H9 (cell line): ENCODE results near the gene LNX2. TPM values are rescaled to one million over a fixed set of nuclear protein-coding genes. Genes with fewer than 3 reads are reported as not detected.

Source experiments
- DNase-seq: peaks from one replicate; pipeline ENCODE4 v3.0.0-alpha.2; 2017
- H2AFZ ChIP-seq: one replicate; pipeline ENCODE4 v1.6.1; 2013; ENCODE audit warnings: mild to moderate bottlenecking, low read length, control low read depth, moderate library complexity
- H2AK5ac ChIP-seq: 2 replicates; pipeline ENCODE4 v1.6.1; 2013; ENCODE audit warnings: low read length, control low read depth, mixed read lengths; ENCODE audit not compliant: insufficient read length
- H2BK120ac ChIP-seq: one replicate; pipeline ENCODE4 v1.6.1; 2013; ENCODE audit warnings: low read depth, mild to moderate bottlenecking, low read length, control low read depth, inconsistent platforms; ENCODE audit not compliant: poor library complexity, severe bottlenecking
- H2BK12ac ChIP-seq: 2 replicates; pipeline ENCODE4 v1.6.1; 2013; ENCODE audit warnings: low read length, control low read depth, mixed read lengths, low read depth; ENCODE audit not compliant: insufficient read length
- H2BK15ac ChIP-seq: 2 replicates; pipeline ENCODE4 v1.6.1; 2013; ENCODE audit warnings: low read depth, low read length, control low read depth
- H2BK20ac ChIP-seq: one replicate; pipeline ENCODE4 v1.6.1; 2013; ENCODE audit warnings: low read depth, mild to moderate bottlenecking, low read length, control low read depth, inconsistent platforms; ENCODE audit not compliant: poor library complexity, severe bottlenecking
- H2BK5ac ChIP-seq: 2 replicates; pipeline ENCODE4 v1.6.1; 2013; ENCODE audit warnings: low read length, control low read depth, mixed read lengths; ENCODE audit not compliant: insufficient read length
- H3K14ac ChIP-seq: 2 replicates; pipeline ENCODE4 v1.6.1; 2013; ENCODE audit warnings: low read length, control low read depth; ENCODE audit not compliant: insufficient read depth
- H3K18ac ChIP-seq: 2 replicates; pipeline ENCODE4 v1.6.1; 2013; ENCODE audit warnings: low read depth, mild to moderate bottlenecking, mixed read lengths, low read length, control low read depth; ENCODE audit not compliant: insufficient read length
- H3K23ac ChIP-seq: 2 replicates; pipeline ENCODE4 v1.6.1; 2013; ENCODE audit warnings: low read length, control low read depth, mixed read lengths, low read depth; ENCODE audit not compliant: insufficient read length
- H3K23me2 ChIP-seq: 2 replicates; pipeline ENCODE4 v1.6.1; 2013; ENCODE audit warnings: low read depth, mild to moderate bottlenecking, mixed read lengths, low read length, control low read depth; ENCODE audit not compliant: insufficient read length, poor library complexity, severe bottlenecking
- H3K27ac ChIP-seq: 2 replicates; pipeline ENCODE4 v1.5.1; 2013; ENCODE audit warnings: low read length, control low read depth, mixed read lengths, low read depth; ENCODE audit not compliant: insufficient read length
- H3K27me3 ChIP-seq: 2 replicates; pipeline ENCODE4 v1.6.1; 2013; ENCODE audit warnings: low read length, control low read depth, inconsistent platforms; ENCODE audit not compliant: insufficient read depth
- H3K4ac ChIP-seq: 2 replicates; pipeline ENCODE4 v1.6.1; 2013; ENCODE audit warnings: low read depth, mild to moderate bottlenecking, control low read depth, inconsistent platforms, low read length, moderate library complexity
- H3K4me1 ChIP-seq: 2 replicates; pipeline ENCODE4 v1.6.1; 2013; ENCODE audit warnings: low read length, control low read depth, inconsistent platforms; ENCODE audit not compliant: insufficient read depth
- H3K4me2 ChIP-seq: 2 replicates; pipeline ENCODE4 v1.6.1; 2013; ENCODE audit warnings: low read length, control low read depth, mixed read lengths; ENCODE audit not compliant: insufficient read length, insufficient read depth
- H3K56ac ChIP-seq: 2 replicates; pipeline ENCODE4 v1.6.1; 2013; ENCODE audit warnings: low read depth, mild to moderate bottlenecking, mixed read lengths, low read length, control low read depth; ENCODE audit not compliant: insufficient read length
- H3K79me1 ChIP-seq: 2 replicates; pipeline ENCODE4 v1.6.1; 2013; ENCODE audit warnings: low read depth, mild to moderate bottlenecking, moderate library complexity, low read length, control low read depth, inconsistent platforms; ENCODE audit not compliant: insufficient read depth, poor library complexity, severe bottlenecking
- H3K79me2 ChIP-seq: 2 replicates; pipeline ENCODE4 v1.6.1; 2013; ENCODE audit warnings: low read length, control low read depth, inconsistent platforms; ENCODE audit not compliant: insufficient read depth
- H3K9ac ChIP-seq: 2 replicates; pipeline ENCODE4 v1.6.1; 2013; ENCODE audit warnings: low read length, control low read depth, mixed read lengths; ENCODE audit not compliant: insufficient read length; ENCODE audit errors: extremely low read depth
- H3K9me3 ChIP-seq: one replicate; pipeline ENCODE4 v1.6.1; 2013; ENCODE audit warnings: low read depth, low read length, inconsistent platforms; ENCODE audit not compliant: control insufficient read depth
- H3T11ph ChIP-seq: one replicate; pipeline ENCODE4 v1.6.1; 2013; ENCODE audit warnings: mild to moderate bottlenecking, low read length, control low read depth, inconsistent platforms
- H4K20me1 ChIP-seq: one replicate; pipeline ENCODE4 v1.6.1; 2013; ENCODE audit not compliant: control insufficient read depth, insufficient read length, insufficient read depth
- H4K5ac ChIP-seq: 2 replicates; pipeline ENCODE4 v1.6.1; 2013; ENCODE audit warnings: low read depth, mild to moderate bottlenecking, mixed read lengths, low read length, control low read depth; ENCODE audit not compliant: insufficient read length
- H4K8ac ChIP-seq: replicated peaks from 2 replicates; pipeline ENCODE4 v1.6.1; 2013; ENCODE audit warnings: low read length, control low read depth, mixed read lengths, low read depth; ENCODE audit not compliant: insufficient read length
- H4K91ac ChIP-seq: 2 replicates; pipeline ENCODE4 v1.6.1; 2013; ENCODE audit warnings: low read depth, mild to moderate bottlenecking, moderate library complexity, mixed read lengths, low read length, control low read depth; ENCODE audit not compliant: insufficient read length
- H3K27ac Mint-ChIP-seq, 3 experiments: 2 replicates in 2 of 3; 3 replicates in 1 of 3; pipeline ENCODE4 v1.8.0; 2020 to 2021; ENCODE audit warnings: mixed read lengths in 3 of 3, mild to moderate bottlenecking in 1 of 3, moderate library complexity in 1 of 3
- H3K27me3 Mint-ChIP-seq: 2 replicates; pipeline ENCODE4 v1.8.0; 2021; ENCODE audit warnings: low read depth, mild to moderate bottlenecking, moderate library complexity, mixed read lengths
- H3K36me3 Mint-ChIP-seq, 3 experiments: 2 replicates in 2 of 3; 3 replicates in 1 of 3; pipeline ENCODE4 v1.8.0; 2020 to 2021; ENCODE audit warnings: low read depth in 3 of 3, mixed read lengths in 3 of 3; ENCODE audit not compliant: insufficient read depth in 1 of 3
- H3K4me1 Mint-ChIP-seq, 2 experiments: 2 replicates each; pipeline ENCODE4 v1.8.0; 2020; ENCODE audit warnings: mixed read lengths in 2 of 2
- H3K4me3 Mint-ChIP-seq, 2 experiments: 2 replicates in 1 of 2; 3 replicates in 1 of 2; pipeline ENCODE4 v1.8.0; 2020 to 2021; ENCODE audit warnings: mild to moderate bottlenecking in 2 of 2, mixed read lengths in 2 of 2, moderate library complexity in 1 of 2
- H3K9me3 Mint-ChIP-seq, 2 experiments: 2 replicates in 1 of 2; 3 replicates in 1 of 2; pipeline ENCODE4 v1.8.0; 2020; ENCODE audit warnings: mild to moderate bottlenecking in 2 of 2, mixed read lengths in 2 of 2, moderate library complexity in 1 of 2
- WGBS: extraction: QIAGEN DNeasy Blood & Tissue Kit; methylation state at CpG from one replicate; pipeline ENCODE4 v1.1.7; 2013; ENCODE audit warnings: missing lambda C conversion rate, low lambda C conversion rate, mixed read lengths; ENCODE audit not compliant: insufficient read length; ENCODE audit errors: extremely low coverage; 5-methylcytosine and 5-hydroxymethylcytosine counted together
- total RNA-seq: library from RNA; stranded (reverse); gene quantifications from 2 replicates; pipeline ENCODE4 v1.2.1, GENCODE V29; 2021
- TF ChIP-seq, protein P1 (sequence below): fragments of 200-600 bp; sonication (generic); conservative IDR thresholded peaks from 3 replicates; pipeline ENCODE4 v1.8.0; 2021; ENCODE audit warnings: antibody characterized with exemption, mild to moderate bottlenecking

The LNX2 gene
- total RNA-seq, 1 experiment from 2014 or later: 12.4 TPM

DNA sequence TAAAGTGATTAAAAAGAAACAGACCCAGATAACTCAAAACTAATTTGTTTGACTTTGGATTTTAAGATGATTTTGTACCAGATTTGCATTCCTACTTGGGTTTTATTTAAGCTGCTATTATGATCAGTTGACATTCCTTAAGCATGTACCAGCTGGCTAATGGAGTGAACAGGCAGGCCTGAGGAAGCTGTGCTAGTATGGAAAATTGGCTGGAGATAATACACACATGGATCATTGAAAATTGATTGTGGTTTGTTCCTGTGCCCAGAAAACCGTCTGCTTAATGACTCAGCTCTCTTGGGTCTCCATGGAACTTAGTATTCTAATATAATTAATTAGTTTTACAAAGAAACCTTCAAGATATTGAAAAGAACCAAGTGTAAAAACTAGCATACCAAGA is 24.0 kb upstream of the LNX2 start:
- H3K27me3 Mint-ChIP-seq: no peaks in the 10 kb centered on the region
- Histone ChIP-seq H3K9me3 (peaks cover 9% of the 10 kb centered on the region), H3K4me2 (no peak overlapping the region), H3K18ac (no peak overlapping the region), H3K27ac (no peak overlapping the region), H3K23me2 (no peaks in the 10 kb centered on the region), H3T11ph (no peak overlapping the region), H4K91ac (no peak overlapping the region), H4K20me1 (no peaks in the 10 kb centered on the region), H3K79me2 (no peaks in the 10 kb centered on the region), H4K8ac (no peak overlapping the region), H2AK5ac (no peak overlapping the region), H3K23ac (no peak overlapping the region), H2BK20ac (no peak overlapping the region), H3K4me1 (peaks cover 5% of the 10 kb centered on the region; the same call in 1 of the 2 replicates), H3K9ac (no peak overlapping the region), H3K56ac (no peak overlapping the region), H2AFZ (no peak overlapping the region), H3K27me3 (no peaks in the 10 kb centered on the region), H2BK12ac (no peak overlapping the region), H2BK15ac (no peak overlapping the region), H4K5ac (no peak overlapping the region), H2BK5ac (no peak overlapping the region), H2BK120ac (no peak overlapping the region), H3K4ac (no peak overlapping the region), H3K14ac (no peak overlapping the region), H3K79me1 (peaks cover 2% of the 10 kb centered on the region)
- H3K27ac Mint-ChIP-seq: no peak overlapping the region
- TF ChIP-seq, protein P1, sequence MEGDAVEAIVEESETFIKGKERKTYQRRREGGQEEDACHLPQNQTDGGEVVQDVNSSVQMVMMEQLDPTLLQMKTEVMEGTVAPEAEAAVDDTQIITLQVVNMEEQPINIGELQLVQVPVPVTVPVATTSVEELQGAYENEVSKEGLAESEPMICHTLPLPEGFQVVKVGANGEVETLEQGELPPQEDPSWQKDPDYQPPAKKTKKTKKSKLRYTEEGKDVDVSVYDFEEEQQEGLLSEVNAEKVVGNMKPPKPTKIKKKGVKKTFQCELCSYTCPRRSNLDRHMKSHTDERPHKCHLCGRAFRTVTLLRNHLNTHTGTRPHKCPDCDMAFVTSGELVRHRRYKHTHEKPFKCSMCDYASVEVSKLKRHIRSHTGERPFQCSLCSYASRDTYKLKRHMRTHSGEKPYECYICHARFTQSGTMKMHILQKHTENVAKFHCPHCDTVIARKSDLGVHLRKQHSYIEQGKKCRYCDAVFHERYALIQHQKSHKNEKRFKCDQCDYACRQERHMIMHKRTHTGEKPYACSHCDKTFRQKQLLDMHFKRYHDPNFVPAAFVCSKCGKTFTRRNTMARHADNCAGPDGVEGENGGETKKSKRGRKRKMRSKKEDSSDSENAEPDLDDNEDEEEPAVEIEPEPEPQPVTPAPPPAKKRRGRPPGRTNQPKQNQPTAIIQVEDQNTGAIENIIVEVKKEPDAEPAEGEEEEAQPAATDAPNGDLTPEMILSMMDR: no peak
- H3K36me3 Mint-ChIP-seq: peaks cover 17 to 27% (median 19%) of the 10 kb centered on the region in 3 experiments
- peaks cover 10% of the 10 kb centered on the region in 2 experiments; a peak in 4 of 5 replicates for H3K9me3 Mint-ChIP-seq
- no CpG with 5 or more reads among the region's 1 CpG for WGBS
- H3K4me3 Mint-ChIP-seq: no peak overlapping the region
- peaks cover 15 to 18% of the 10 kb centered on the region in 2 experiments for H3K4me1 Mint-ChIP-seq
- no peak for DNase-seq
